HepG2 (cell line): ENCODE measurements around the gene MTX1. TPM values are rescaled to one million over a fixed set of nuclear protein-coding genes. Genes with fewer than 3 reads are reported as not detected.

Source experiments
- ATF3 ChIP-seq: sonication (generic); formaldehyde crosslinking; IDR thresholded peaks from 2 replicates; pipeline ENCODE4 v1.4.0; 2020; ENCODE audit warnings: missing genetic modification reagents
- ATF6 ChIP-seq: sonication (generic); formaldehyde crosslinking; conservative IDR thresholded peaks from 2 replicates; pipeline ENCODE4 v1.4.0; 2020; ENCODE audit warnings: missing genetic modification reagents
- BRF2 ChIP-seq: sonication (generic); formaldehyde crosslinking; IDR thresholded peaks from 2 replicates; pipeline ENCODE4 v1.8.1; 2022; ENCODE audit warnings: mild to moderate bottlenecking, missing genetic modification reagents
- CAMTA2 ChIP-seq: sonication (generic); formaldehyde crosslinking; IDR thresholded peaks from 2 replicates; pipeline ENCODE4 v1.4.0; 2020; ENCODE audit warnings: mild to moderate bottlenecking, missing genetic modification reagents, borderline replicate concordance
- JUND ChIP-seq: sonication (generic); formaldehyde crosslinking; IDR thresholded peaks from 2 replicates; pipeline ENCODE4 v1.8.0; 2022; ENCODE audit warnings: mild to moderate bottlenecking, missing genetic modification reagents
- KLF13 ChIP-seq: sonication (generic); formaldehyde crosslinking; IDR thresholded peaks from 2 replicates; pipeline ENCODE4 v1.4.0; 2020; ENCODE audit warnings: mild to moderate bottlenecking, missing genetic modification reagents
- LBX2 ChIP-seq: sonication (generic); formaldehyde crosslinking; IDR thresholded peaks from 2 replicates; pipeline ENCODE4 v1.5.0; 2020; ENCODE audit warnings: missing genetic modification reagents, mild to moderate bottlenecking, borderline replicate concordance
- MAFF ChIP-seq: IDR thresholded peaks from 2 replicates; pipeline ENCODE4 v1.6.1; 2011; ENCODE audit warnings: low read depth, low read length, improper control_type of control experiment
- MEF2D ChIP-seq: sonication (generic); formaldehyde crosslinking; IDR thresholded peaks from 2 replicates; pipeline ENCODE4 v1.5.1; 2020; ENCODE audit warnings: mild to moderate bottlenecking, missing genetic modification reagents
- PBX2 ChIP-seq: IDR thresholded peaks from 2 replicates; pipeline ENCODE4 v1.6.1; 2016; ENCODE audit warnings: control low read depth
- RCOR2 ChIP-seq: IDR thresholded peaks from 2 replicates; pipeline ENCODE4 v1.6.1; 2016; ENCODE audit warnings: missing biosample characterization, missing genetic modification reagents
- RFXAP ChIP-seq: sonication (generic); formaldehyde crosslinking; IDR thresholded peaks from 2 replicates; pipeline ENCODE4 v1.4.0; 2020; ENCODE audit warnings: missing genetic modification reagents, borderline replicate concordance
- TFDP1 ChIP-seq: IDR thresholded peaks from 2 replicates; pipeline ENCODE4 v1.6.1; 2016; ENCODE audit warnings: missing compliant biosample characterization, missing genetic modification reagents, borderline replicate concordance
- THAP9 ChIP-seq: sonication (generic); formaldehyde crosslinking; IDR thresholded peaks from 2 replicates; pipeline ENCODE4; 2020; ENCODE audit warnings: missing genetic modification reagents, mild to moderate bottlenecking, borderline replicate concordance
- TOE1 ChIP-seq: sonication (generic); formaldehyde crosslinking; IDR thresholded peaks from 2 replicates; pipeline ENCODE4 v1.4.0; 2020; ENCODE audit warnings: mild to moderate bottlenecking, missing genetic modification reagents
- YEATS4 ChIP-seq: sonication (generic); formaldehyde crosslinking; IDR thresholded peaks from 2 replicates; pipeline ENCODE4 v1.4.0; 2020; ENCODE audit warnings: missing genetic modification reagents, borderline replicate concordance
- ZNF235 ChIP-seq: sonication (generic); formaldehyde crosslinking; IDR thresholded peaks from 2 replicates; pipeline ENCODE4 v1.8.1; 2023; ENCODE audit warnings: mild to moderate bottlenecking, missing genetic modification reagents, borderline replicate concordance
- ZNF3 ChIP-seq: IDR thresholded peaks from 2 replicates; pipeline ENCODE4 v1.7.0; 2017; ENCODE audit warnings: inconsistent platforms
- ZNF460 ChIP-seq: sonication (generic); formaldehyde crosslinking; IDR thresholded peaks from 2 replicates; pipeline ENCODE4 v1.5.1; 2020; ENCODE audit warnings: missing genetic modification reagents, mild to moderate bottlenecking, borderline replicate concordance
- ZNF749 ChIP-seq: sonication (generic); formaldehyde crosslinking; IDR thresholded peaks from 2 replicates; pipeline ENCODE4 v1.8.0; 2022; ENCODE audit warnings: mild to moderate bottlenecking, missing genetic modification reagents, moderate library complexity, borderline replicate concordance
- polyA plus RNA-seq, 8 experiments: library from polyadenylated mRNA; depleted of rRNA in 3 of 8; stranded (reverse) in 7 of 8; unstranded in 1 of 8; fragments of >200 nt; fragmentation: Illumina TruSeq in 4 of 8; extraction: Trizol in 4 of 8; gene quantifications; 2 replicates each; pipeline versions ENCODE4 v1.2.1 to v1.2.3, GENCODE V29; 2011 to 2016; ENCODE audit warnings: low read depth in 4 of 8, missing spikeins in 1 of 8, mixed read lengths in 1 of 8; ENCODE audit not compliant: insufficient read depth in 1 of 8
- total RNA-seq, 5 experiments: library from RNA; depleted of rRNA; stranded (reverse); fragments of >200 nt; fragmentation: Illumina TruSeq; extraction: Trizol; gene quantifications; 2 replicates each; pipeline ENCODE4 v1.2.3, GENCODE V29; 2016; ENCODE audit warnings: low read depth in 1 of 5

MTX1 gene
- total and polyA plus RNA-seq, 2 of the 13 experiments (the other 11 are each of a cell fraction or from before 2014, with no cell fraction given): 64.5 to 72.6 TPM

- TF ChIP-seq LBX2 (CRISPR knock-in tag) (no peak), RCOR2 (CRISPR knock-in tag) (no peak), TOE1 (CRISPR knock-in tag) (no peak), ZNF235 (CRISPR knock-in tag) (no peak), ATF3 (CRISPR knock-in tag) (no peak), CAMTA2 (CRISPR knock-in tag) (no peak), ZNF3 (CRISPR knock-in tag) (no peak), ZNF749 (CRISPR knock-in tag) (no peak), TFDP1 (CRISPR knock-in tag) (no peak), MAFF (no peak), PBX2 (no peak), THAP9 (CRISPR knock-in tag) (peak; percentile 30; the same call in 1 of the 2 replicates), MEF2D (no peak), JUND (CRISPR knock-in tag) (no peak), ZNF460 (CRISPR knock-in tag) (no peak), BRF2 (CRISPR knock-in tag) (no peak), KLF13 (CRISPR knock-in tag) (no peak), RFXAP (no peak), YEATS4 (no peak), ATF6 (CRISPR knock-in tag) (no peak)
These were observed 41.1 kb upstream of the MTX1 start (continued) for GRCh38 chr1:155167166-155168104.
